HepG2 (cell line): ENCODE results near the gene IRX3. TPM values are rescaled to one million over a fixed set of nuclear protein-coding genes. Genes with fewer than 3 reads are reported as not detected.

Experiments used
- ASH2L ChIP-seq: fragments of 300-600, 200-600 bp; sonication (generic); IDR thresholded peaks from 2 replicates; pipeline ENCODE4 v1.7.0; 2017; ENCODE audit warnings: low read depth, mild to moderate bottlenecking, moderate library complexity, mixed read lengths, low read length; ENCODE audit not compliant: insufficient read length
- PHF21A ChIP-seq: sonication (generic); formaldehyde crosslinking; IDR thresholded peaks from 2 replicates; pipeline ENCODE4 v1.5.0; 2020; ENCODE audit warnings: mild to moderate bottlenecking, missing genetic modification reagents
- PRDM4 ChIP-seq: sonication (generic); formaldehyde crosslinking; IDR thresholded peaks from 2 replicates; pipeline ENCODE4 v1.9.0; 2021; ENCODE audit warnings: missing genetic modification reagents, borderline replicate concordance
- RERE ChIP-seq: IDR thresholded peaks from 2 replicates; pipeline ENCODE4 v1.6.1; 2016; ENCODE audit warnings: low read depth, missing genetic modification reagents, missing compliant biosample characterization
- TBP ChIP-seq: sonication (generic); formaldehyde crosslinking; IDR thresholded peaks from 2 replicates; pipeline ENCODE4 v1.5.0; 2020; ENCODE audit warnings: missing genetic modification reagents
- ZBTB40 ChIP-seq, 2 experiments: fragments of 450-650 bp in 1 of 2; sonication (generic) in 1 of 2; formaldehyde crosslinking in 1 of 2; IDR thresholded peaks; 2 replicates each; pipeline versions ENCODE4 v1.6.1 to v1.8.0; 2016 to 2022; ENCODE audit warnings: antibody characterized with exemption in 1 of 2, mild to moderate bottlenecking in 1 of 2, missing genetic modification reagents in 1 of 2
- ZFAT ChIP-seq: sonication (generic); formaldehyde crosslinking; conservative IDR thresholded peaks from 2 replicates; pipeline ENCODE4 v1.8.1; 2023; ENCODE audit warnings: missing genetic modification reagents, inconsistent platforms
- ZKSCAN8 ChIP-seq: IDR thresholded peaks from 2 replicates; pipeline ENCODE4 v1.6.1; 2016; ENCODE audit warnings: borderline replicate concordance, missing genetic modification reagents, missing compliant biosample characterization
- ZMAT3 ChIP-seq: sonication (generic); formaldehyde crosslinking; conservative IDR thresholded peaks from 2 replicates; pipeline ENCODE4 v1.7.0; 2021; ENCODE audit warnings: missing genetic modification reagents
- ZNF263 ChIP-seq: sonication (generic); formaldehyde crosslinking; IDR thresholded peaks from 2 replicates; pipeline ENCODE4 v1.4.0; 2020; ENCODE audit warnings: missing genetic modification reagents
- ZNF790 ChIP-seq: sonication (generic); formaldehyde crosslinking; IDR thresholded peaks from 2 replicates; pipeline ENCODE4 v1.8.0; 2022; ENCODE audit warnings: missing genetic modification reagents, mild to moderate bottlenecking, borderline replicate concordance
- ZSCAN21 ChIP-seq: sonication (generic); formaldehyde crosslinking; IDR thresholded peaks from 2 replicates; pipeline ENCODE4 v1.8.0; 2022; ENCODE audit warnings: mild to moderate bottlenecking, missing genetic modification reagents, moderate library complexity, borderline replicate concordance
- polyA plus RNA-seq, 8 experiments: library from polyadenylated mRNA; depleted of rRNA in 3 of 8; stranded (reverse) in 7 of 8; unstranded in 1 of 8; fragments of >200 nt; fragmentation: Illumina TruSeq in 4 of 8; extraction: Trizol in 4 of 8; gene quantifications; 2 replicates each; pipeline versions ENCODE4 v1.2.1 to v1.2.3, GENCODE V29; 2011 to 2016; ENCODE audit warnings: low read depth in 4 of 8, missing spikeins in 1 of 8, mixed read lengths in 1 of 8; ENCODE audit not compliant: insufficient read depth in 1 of 8
- total RNA-seq, 5 experiments: library from RNA; depleted of rRNA; stranded (reverse); fragments of >200 nt; fragmentation: Illumina TruSeq; extraction: Trizol; gene quantifications; 2 replicates each; pipeline ENCODE4 v1.2.3, GENCODE V29; 2016; ENCODE audit warnings: low read depth in 1 of 5

Gene IRX3
- total and polyA plus RNA-seq, 2 of the 13 experiments (the other 11 are each of a cell fraction or from before 2014, with no cell fraction given) = 9.2 to 16.4 TPM

- 0 out of 2 replicates have a peak, but pooled peaks have one; percentile 15 for TF ChIP-seq PHF21A
- peak; percentile 41; the same call in 1 of the 2 replicates for TF ChIP-seq ZMAT3 (CRISPR knock-in tag)
- TF ChIP-seq ASH2L = peak; percentile 1
- TF ChIP-seq TBP (CRISPR knock-in tag) = no peak
- no peak for TF ChIP-seq RERE (CRISPR knock-in tag)
- TF ChIP-seq ZSCAN21 = 0 out of 2 replicates have a peak, but pooled peaks have one; percentile 13
- TF ChIP-seq ZKSCAN8 = no peak
- peak; percentile 94 for TF ChIP-seq ZNF263 (CRISPR knock-in tag)
- no peak for TF ChIP-seq PRDM4 (CRISPR knock-in tag)
- TF ChIP-seq ZNF790 (CRISPR knock-in tag) = peak; percentile 63; the same call in 1 of the 2 replicates
- TF ChIP-seq ZBTB40 (IDR thresholded peaks at IDR 0.05) = no peak
- TF ChIP-seq ZBTB40 (CRISPR knock-in tag; IDR thresholded peaks at IDR 0.05) = no peak
- no peak for TF ChIP-seq ZFAT
Measured at GRCh38 chr16:54284931-54285413, 1.6 kb downstream of the IRX3 start (continued).
